HEK293T (cell line): ENCODE data around the gene CES1.
"Not testable (repeated sequence)": the region's sequence is repeated elsewhere in the genome, so short reads cannot be mapped to it uniquely, and the experiment has no call there.

ENCODE experiments used
- CTCF ChIA-PET: fragments of 350-600 bp; formaldehyde crosslinking; extraction: SDS; loops from one replicate; lab custom pipeline; 2021; ENCODE audit warnings: antibody characterized with exemption, inconsistent platforms; lab: Yijun Ruan, JAX
- POLR2A ChIA-PET: fragments of 350-600 bp; formaldehyde crosslinking; extraction: SDS; loops from one replicate; lab custom pipeline; 2020; ENCODE audit warnings: antibody characterized with exemption, inconsistent platforms; lab: Yijun Ruan, JAX
- DNase-seq: peaks from one replicate; pipeline ENCODE4 v3.0.0; 2012; ENCODE audit warnings: mixed read lengths; ENCODE audit errors: extremely low spot score
- ARNT ChIP-seq: fragments of 450-650 bp; IDR thresholded peaks from 2 replicates; pipeline ENCODE4 v1.6.1; 2017; ENCODE audit warnings: mild to moderate bottlenecking
- BHLHE40 ChIP-seq: fragments of 450-650 bp; IDR thresholded peaks from 2 replicates; pipeline ENCODE4 v1.6.1; 2016; ENCODE audit warnings: mild to moderate bottlenecking, moderate library complexity, borderline replicate concordance
- CTBP1 ChIP-seq: fragments of 450-650 bp; IDR thresholded peaks from 2 replicates; pipeline ENCODE4 v1.6.1; 2016; ENCODE audit warnings: borderline replicate concordance
- ELF4 ChIP-seq: fragments of 450-650 bp; IDR thresholded peaks from 2 replicates; pipeline ENCODE4 v1.6.1; 2017; ENCODE audit warnings: antibody characterized with exemption
- FOXA1 ChIP-seq: fragments of 450-650 bp; IDR thresholded peaks from 2 replicates; pipeline ENCODE4 v1.6.1; 2016; ENCODE audit warnings: mild to moderate bottlenecking
- FOXK2 ChIP-seq: fragments of 450-650 bp; IDR thresholded peaks from 2 replicates; pipeline ENCODE4 v1.6.1; 2016; ENCODE audit warnings: mild to moderate bottlenecking
- FOXM1 ChIP-seq: fragments of 450-650 bp; IDR thresholded peaks from 2 replicates; pipeline ENCODE4 v1.6.1; 2017; ENCODE audit warnings: mild to moderate bottlenecking, borderline replicate concordance
- HDGF ChIP-seq: fragments of 450-650 bp; IDR thresholded peaks from 2 replicates; pipeline ENCODE4 v1.6.1; 2017; ENCODE audit warnings: antibody characterized with exemption, borderline replicate concordance
- L3MBTL2 ChIP-seq: fragments of 450-650 bp; conservative IDR thresholded peaks from 2 replicates; pipeline ENCODE4 v1.6.1; 2016; ENCODE audit warnings: mild to moderate bottlenecking
- LEF1 ChIP-seq: fragments of 450-650 bp; IDR thresholded peaks from 2 replicates; pipeline ENCODE4 v1.6.1; 2017; ENCODE audit warnings: mild to moderate bottlenecking, borderline replicate concordance
- NFRKB ChIP-seq: fragments of 450-650 bp; IDR thresholded peaks from 2 replicates; pipeline ENCODE4 v1.6.1; 2016; ENCODE audit warnings: mild to moderate bottlenecking, moderate library complexity
- PKNOX1 ChIP-seq: fragments of 450-650 bp; IDR thresholded peaks from 2 replicates; pipeline ENCODE4 v1.6.1; 2016
- SP1 ChIP-seq: fragments of 450-650 bp; IDR thresholded peaks from 2 replicates; pipeline ENCODE4 v1.6.1; 2017
- SUZ12 ChIP-seq: fragments of 450-650 bp; IDR thresholded peaks from 2 replicates; pipeline ENCODE4 v1.6.1; 2016; ENCODE audit warnings: mild to moderate bottlenecking
- TARDBP ChIP-seq: fragments of 450-650 bp; IDR thresholded peaks from 2 replicates; pipeline ENCODE4 v1.6.1; 2016
- ZNF384 ChIP-seq: fragments of 450-650 bp; IDR thresholded peaks from 2 replicates; pipeline ENCODE4 v1.6.1; 2016

CES1 gene

GRCh38 chr16:55868980-55869379 lies 36.1 kb upstream of the CES1 start:
- no peak for TF ChIP-seq HDGF
- no peak for TF ChIP-seq TARDBP
- no peak for TF ChIP-seq SUZ12
- TF ChIP-seq PKNOX1: no peak
- TF ChIP-seq LEF1: no peak
- no peak for TF ChIP-seq CTBP1
- no peak for TF ChIP-seq FOXA1
- ChIA-PET POLR2A (no interaction called here), CTCF (no interaction called here)
- DNase-seq: no peak

GRCh38 chr16:55868137-55868536 lies 35.2 kb upstream of the CES1 start:
- ChIA-PET POLR2A (no interaction called here), CTCF (no interaction called here)
- no peak for DNase-seq
- no peak for TF ChIP-seq SUZ12
- no peak for TF ChIP-seq CTBP1
- TF ChIP-seq LEF1: no peak
- no peak for TF ChIP-seq ARNT
- TF ChIP-seq L3MBTL2: no peak
- TF ChIP-seq TARDBP: no peak
- no peak for TF ChIP-seq FOXA1

GRCh38 chr16:55861288-55861687 lies 28.4 kb upstream of the CES1 start:
- DNase-seq: no peak
- ChIA-PET CTCF (no interaction called here), POLR2A (no interaction called here)
- no peak for TF ChIP-seq NFRKB
- TF ChIP-seq ZNF384: no peak
- no peak for TF ChIP-seq CTBP1
- TF ChIP-seq SUZ12: no peak
- TF ChIP-seq LEF1: no peak
- TF ChIP-seq ARNT: no peak
- TF ChIP-seq ELF4: no peak
- TF ChIP-seq L3MBTL2: no peak
- no peak for TF ChIP-seq PKNOX1
- no peak for TF ChIP-seq BHLHE40
- TF ChIP-seq SP1: no peak
- no peak for TF ChIP-seq FOXK2
- TF ChIP-seq TARDBP: no peak
- no peak for TF ChIP-seq FOXA1
- no peak for TF ChIP-seq FOXM1
- no peak for TF ChIP-seq HDGF

GRCh38 chr16:55857650-55858049 lies 24.8 kb upstream of the CES1 start:
- CTCF ChIA-PET, POLR2A ChIA-PET, DNase-seq: not testable (repeated sequence)

GRCh38 chr16:55856950-55857349 lies 24.1 kb upstream of the CES1 start:
- ChIA-PET CTCF (no interaction called here), POLR2A (no interaction called here)
- TF ChIP-seq HDGF: no peak
- TF ChIP-seq TARDBP: no peak
- TF ChIP-seq ARNT: no peak
- TF ChIP-seq CTBP1: no peak
- no peak for TF ChIP-seq FOXK2
- TF ChIP-seq ZNF384: no peak
- TF ChIP-seq SP1: no peak
- no peak for TF ChIP-seq SUZ12
- TF ChIP-seq LEF1: no peak
- no peak for TF ChIP-seq FOXA1
- no peak for TF ChIP-seq FOXM1
- TF ChIP-seq PKNOX1: no peak
- no peak for TF ChIP-seq NFRKB
- TF ChIP-seq ELF4: no peak
- no peak for TF ChIP-seq BHLHE40
- no peak for TF ChIP-seq L3MBTL2
- no peak for DNase-seq

- ChIA-PET POLR2A (no interaction called here), CTCF (no interaction called here)
- no peak for DNase-seq
- no peak for TF ChIP-seq BHLHE40
Observed at GRCh38 chr16:55853114-55853513, 20.2 kb upstream of the CES1 start.

GRCh38 chr16:55849536-55849935 lies 16.6 kb upstream of the CES1 start:
- DNase-seq: no peak
- no peak for TF ChIP-seq SP1
- TF ChIP-seq BHLHE40: no peak
- TF ChIP-seq NFRKB: no peak
- no peak for TF ChIP-seq SUZ12
- no peak for TF ChIP-seq LEF1
- TF ChIP-seq FOXA1: no peak
- ChIA-PET POLR2A (no interaction called here), CTCF (no interaction called here)
